SK-N-MC (cell line): ENCODE data around the gene P4HTM.
A peak's percentile ranks its signal among the peaks of the same experiment; 100 is the strongest.

Experiments
- DNase-seq: peaks from one replicate; pipeline ENCODE4 v3.0.0-alpha.2; 2011; ENCODE audit warnings: low read depth, low spot score
- H3K27ac ChIP-seq: fragments of 200-600 bp; sonication (generic); 2 replicates; pipeline ENCODE4 v1.5.1; 2016; ENCODE audit warnings: mixed run types
- H3K36me3 ChIP-seq: fragments of 200-600 bp; sonication (generic); 2 replicates; pipeline ENCODE4 v1.6.1; 2017; ENCODE audit warnings: antibody characterized with exemption, low read length, mixed read lengths; ENCODE audit not compliant: insufficient read depth
- H3K4me3 ChIP-seq: fragments of 200-600 bp; sonication (generic); 2 replicates; pipeline ENCODE4 v1.5.1; 2016
- H3K9ac ChIP-seq: fragments of 200-600 bp; sonication (generic); 2 replicates; pipeline ENCODE4 v1.8.0; 2017; ENCODE audit warnings: mixed run types, mixed read lengths; ENCODE audit not compliant: insufficient read length
- H3K9me3 ChIP-seq: fragments of 200-600 bp; sonication (generic); 2 replicates; pipeline ENCODE4 v1.6.1; 2017; ENCODE audit warnings: low read depth, mild to moderate bottlenecking, antibody characterized with exemption, low read length, moderate library complexity, mixed read lengths
- EZH2 ChIP-seq: fragments of 200-600 bp; sonication (generic); IDR thresholded peaks from one replicate; pipeline ENCODE4 v1.6.1; 2017; ENCODE audit warnings: antibody characterized with exemption
- FOXP2 ChIP-seq: optimal IDR thresholded peaks from 2 replicates; pipeline ENCODE3; 2011; ENCODE audit warnings: mild to moderate bottlenecking, moderate library complexity; ENCODE audit not compliant: insufficient read depth; ENCODE audit errors: extremely low read length, control extremely low read depth
- POLR2AphosphoS5 ChIP-seq: IDR thresholded peaks from 2 replicates; pipeline ENCODE4 v1.6.1; 2012; ENCODE audit warnings: mild to moderate bottlenecking, low read depth, low read length, borderline replicate concordance

Gene P4HTM

GRCh38 chr3:48979451-48979850, 10.6 kb upstream of the P4HTM start:
- H3K9me3 ChIP-seq: no peaks in the 10 kb centered on the region
- DNase-seq: no peak
- no peak overlapping the region for H3K4me3 ChIP-seq
- TF ChIP-seq POLR2AphosphoS5 (no peak), FOXP2 (no peak), EZH2 (no peak)
- H3K36me3 ChIP-seq: peaks cover 23% of the 10 kb centered on the region; the same call in 1 of the 2 replicates
- H3K27ac ChIP-seq: no peak overlapping the region
- no peak overlapping the region for H3K9ac ChIP-seq

GRCh38 chr3:48980295-48980694, 9.7 kb upstream of the P4HTM start:
- TF ChIP-seq EZH2: no peak
- TF ChIP-seq FOXP2: no peak
- no peak for TF ChIP-seq POLR2AphosphoS5
- Histone ChIP-seq H3K9me3 (no peaks in the 10 kb centered on the region), H3K36me3 (peaks cover 17% of the 10 kb centered on the region; the same call in 1 of the 2 replicates), H3K4me3 (no peak overlapping the region), H3K9ac (no peak overlapping the region), H3K27ac (no peak overlapping the region)
- no peak for DNase-seq

- Histone ChIP-seq H3K27ac (no peak overlapping the region), H3K4me3 (no peak overlapping the region), H3K9ac (no peak overlapping the region), H3K9me3 (no peaks in the 10 kb centered on the region), H3K36me3 (peaks cover 17% of the 10 kb centered on the region; the same call in 1 of the 2 replicates)
- DNase-seq: no peak
- no peak for TF ChIP-seq EZH2
Measured at GRCh38 chr3:48982016-48982415, 8.0 kb upstream of the P4HTM start.

- no peak for TF ChIP-seq POLR2AphosphoS5
- no peak for TF ChIP-seq FOXP2
- TF ChIP-seq EZH2: no peak
- H3K9me3 ChIP-seq: no peaks in the 10 kb centered on the region
- H3K4me3 ChIP-seq: no peak overlapping the region
- peaks cover 17% of the 10 kb centered on the region; the same call in 1 of the 2 replicates for H3K36me3 ChIP-seq
- no peak overlapping the region for H3K27ac ChIP-seq
- no peak overlapping the region for H3K9ac ChIP-seq
- no peak for DNase-seq
Measured at GRCh38 chr3:48982686-48983085, 7.4 kb upstream of the P4HTM start.

- Histone ChIP-seq H3K27ac (no peak overlapping the region), H3K36me3 (peaks cover 17% of the 10 kb centered on the region; the same call in 1 of the 2 replicates), H3K9me3 (no peaks in the 10 kb centered on the region), H3K4me3 (no peak overlapping the region), H3K9ac (no peak overlapping the region)
- no peak for DNase-seq
- no peak for TF ChIP-seq EZH2
- no peak for TF ChIP-seq FOXP2
- TF ChIP-seq POLR2AphosphoS5: no peak
Measured at GRCh38 chr3:48983096-48983495, 6.9 kb upstream of the P4HTM start.

- H3K36me3 ChIP-seq: peaks cover 11% of the 10 kb centered on the region; the same call in 1 of the 2 replicates
- H3K4me3 ChIP-seq: no peak overlapping the region
- DNase-seq: no peak
- H3K9ac ChIP-seq: no peak overlapping the region
- no peaks in the 10 kb centered on the region for H3K9me3 ChIP-seq
- TF ChIP-seq POLR2AphosphoS5: no peak
- no peak for TF ChIP-seq EZH2
- no peak for TF ChIP-seq FOXP2
- H3K27ac ChIP-seq: no peak overlapping the region
Measured at GRCh38 chr3:48984663-48985062, 5.4 kb upstream of the P4HTM start.

GRCh38 chr3:48985831-48986376, 4.1 kb upstream of the P4HTM start:
- Histone ChIP-seq H3K27ac (no peak overlapping the region), H3K9ac (no peak overlapping the region), H3K4me3 (no peak overlapping the region), H3K9me3 (no peaks in the 10 kb centered on the region), H3K36me3 (peaks cover 3% of the 10 kb centered on the region; the same call in 1 of the 2 replicates)
- no peak for TF ChIP-seq POLR2AphosphoS5
- TF ChIP-seq FOXP2: no peak
- TF ChIP-seq EZH2: no peak
- DNase-seq: no peak

GRCh38 chr3:48989126-48989795, 780 bp upstream of the P4HTM start:
- H3K27ac ChIP-seq: no peak overlapping the region
- no peak for DNase-seq

More at GRCh38 chr3:48989126-48989795, 780 bp upstream of the P4HTM start:
- Histone ChIP-seq H3K4me3 (peak overlapping the region; percentile 30; the same call in 1 of the 2 replicates), H3K36me3 (no peaks in the 10 kb centered on the region), H3K9me3 (no peaks in the 10 kb centered on the region), H3K9ac (no peak overlapping the region)
- TF ChIP-seq EZH2 (no peak), POLR2AphosphoS5 (peak; percentile 32; the same call in 1 of the 2 replicates)
